HL-60 (cell line): Measurements from ENCODE around the gene ARPC5.

Experiments used
- CTCF ChIP-seq: IDR thresholded peaks from one replicate; pipeline ENCODE4 v1.5.1; 2011; ENCODE audit warnings: low read length, control low read depth, inconsistent platforms; ENCODE audit not compliant: insufficient read depth
- POLR2AphosphoS5 ChIP-seq: IDR thresholded peaks from 2 replicates; pipeline ENCODE4 v1.6.1; 2012; ENCODE audit warnings: low read depth

- TF ChIP-seq CTCF, result no peak
- TF ChIP-seq POLR2AphosphoS5, result no peak
Measured at GRCh38 chr1:183628537-183628936, 7.0 kb downstream of the ARPC5 start.
